GM10847 (cell line): ENCODE measurements around the gene TRIM72.

Source experiments
- POLR2A ChIP-seq: IDR thresholded peaks from 2 replicates; pipeline ENCODE4 v1.6.1; 2011; ENCODE audit not compliant: insufficient read length; ENCODE audit errors: extremely low read depth

TRIM72 gene

GRCh38 chr16:31188450-31189411 is 25.2 kb upstream of the TRIM72 start:
- no peak for TF ChIP-seq POLR2A

- no peak for TF ChIP-seq POLR2A
Measured at GRCh38 chr16:31189412-31189778, 24.5 kb upstream of the TRIM72 start.

- TF ChIP-seq POLR2A, result no peak
Measured at GRCh38 chr16:31190061-31190460, 23.9 kb upstream of the TRIM72 start.

GRCh38 chr16:31190818-31191444 is 23.0 kb upstream of the TRIM72 start:
- TF ChIP-seq POLR2A, result no peak

- no peak for TF ChIP-seq POLR2A
Measured at GRCh38 chr16:31191697-31192428, 22.1 kb upstream of the TRIM72 start.

- TF ChIP-seq POLR2A, result no peak
Measured at GRCh38 chr16:31192856-31193642, 20.9 kb upstream of the TRIM72 start.

- TF ChIP-seq POLR2A, result no peak
Measured at GRCh38 chr16:31193874-31194273, 20.0 kb upstream of the TRIM72 start.

GRCh38 chr16:31194898-31195297 is 19.0 kb upstream of the TRIM72 start:
- no peak for TF ChIP-seq POLR2A

GRCh38 chr16:31196324-31197088 is 17.4 kb upstream of the TRIM72 start:
- TF ChIP-seq POLR2A, result no peak

- no peak for TF ChIP-seq POLR2A
Measured at GRCh38 chr16:31198207-31198882, 15.6 kb upstream of the TRIM72 start.

- TF ChIP-seq POLR2A, result no peak
Measured at GRCh38 chr16:31199430-31200041, 14.4 kb upstream of the TRIM72 start.

GRCh38 chr16:31200821-31201568 is 12.9 kb upstream of the TRIM72 start:
- no peak for TF ChIP-seq POLR2A
